HepG2 (cell line): ENCODE measurements around the gene SNRNP48. TPM values are rescaled to one million over a fixed set of nuclear protein-coding genes. Genes with fewer than 3 reads are reported as not detected.

Experiments
- HDAC2 ChIP-seq: sonication (generic); formaldehyde crosslinking; IDR thresholded peaks from 2 replicates; pipeline ENCODE4 v1.4.0; 2020; ENCODE audit warnings: missing genetic modification reagents
- JARID2 ChIP-seq: sonication (generic); formaldehyde crosslinking; IDR thresholded peaks from 2 replicates; pipeline ENCODE4 v1.8.1; 2023; ENCODE audit warnings: missing genetic modification reagents, inconsistent platforms; ENCODE audit not compliant: insufficient replicate concordance
- KLF13 ChIP-seq: sonication (generic); formaldehyde crosslinking; IDR thresholded peaks from 2 replicates; pipeline ENCODE4 v1.4.0; 2020; ENCODE audit warnings: mild to moderate bottlenecking, missing genetic modification reagents
- NCOA2 ChIP-seq: sonication (generic); formaldehyde crosslinking; IDR thresholded peaks from 2 replicates; pipeline ENCODE4 v1.8.0; 2022; ENCODE audit warnings: inconsistent platforms
- NFKB2 ChIP-seq: sonication (generic); formaldehyde crosslinking; IDR thresholded peaks from 2 replicates; pipeline ENCODE4 v1.4.0; 2020; ENCODE audit warnings: missing genetic modification reagents, borderline replicate concordance
- POLR2A ChIP-seq, 2 experiments: IDR thresholded peaks; 2 replicates each; pipeline ENCODE4 v1.6.1; 2011; ENCODE audit warnings: low read depth in 2 of 2, low read length in 2 of 2, mild to moderate bottlenecking in 1 of 2, moderate library complexity in 1 of 2; ENCODE audit not compliant: insufficient read depth in 1 of 2
- ZBTB1 ChIP-seq: sonication (generic); formaldehyde crosslinking; IDR thresholded peaks from 2 replicates; pipeline ENCODE4 v1.4.0; 2020; ENCODE audit warnings: missing genetic modification reagents, borderline replicate concordance
- ZBTB7A ChIP-seq: sonication (generic); formaldehyde crosslinking; IDR thresholded peaks from 2 replicates; pipeline ENCODE4 v1.8.0; 2022; ENCODE audit warnings: mild to moderate bottlenecking, missing genetic modification reagents
- ZNF326 ChIP-seq: sonication (generic); formaldehyde crosslinking; IDR thresholded peaks from 2 replicates; pipeline ENCODE4 v1.4.0; 2020; ENCODE audit warnings: missing genetic modification reagents, borderline replicate concordance
- ZNF34 ChIP-seq: sonication (generic); formaldehyde crosslinking; IDR thresholded peaks from 2 replicates; pipeline ENCODE4 v1.4.0; 2020; ENCODE audit warnings: mild to moderate bottlenecking, missing genetic modification reagents, borderline replicate concordance
- ZNF383 ChIP-seq: sonication (generic); formaldehyde crosslinking; IDR thresholded peaks from 2 replicates; pipeline ENCODE4 v1.4.0; 2020; ENCODE audit warnings: missing genetic modification reagents, mild to moderate bottlenecking, borderline replicate concordance
- ZNF678 ChIP-seq: sonication (generic); formaldehyde crosslinking; IDR thresholded peaks from 2 replicates; pipeline ENCODE4 v1.4.0; 2020; ENCODE audit warnings: mild to moderate bottlenecking, missing genetic modification reagents
- ZSCAN31 ChIP-seq: sonication (generic); formaldehyde crosslinking; IDR thresholded peaks from 2 replicates; pipeline ENCODE4 v1.5.0; 2020; ENCODE audit warnings: low read depth, mild to moderate bottlenecking, missing genetic modification reagents
- polyA plus RNA-seq, 8 experiments: library from polyadenylated mRNA; depleted of rRNA in 3 of 8; stranded (reverse) in 7 of 8; unstranded in 1 of 8; fragments of >200 nt; fragmentation: Illumina TruSeq in 4 of 8; extraction: Trizol in 4 of 8; gene quantifications; 2 replicates each; pipeline versions ENCODE4 v1.2.1 to v1.2.3, GENCODE V29; 2011 to 2016; ENCODE audit warnings: low read depth in 4 of 8, missing spikeins in 1 of 8, mixed read lengths in 1 of 8; ENCODE audit not compliant: insufficient read depth in 1 of 8
- total RNA-seq, 5 experiments: library from RNA; depleted of rRNA; stranded (reverse); fragments of >200 nt; fragmentation: Illumina TruSeq; extraction: Trizol; gene quantifications; 2 replicates each; pipeline ENCODE4 v1.2.3, GENCODE V29; 2016; ENCODE audit warnings: low read depth in 1 of 5
- TF ChIP-seq, protein P1 (sequence below): sonication (generic); formaldehyde crosslinking; IDR thresholded peaks from 2 replicates; pipeline ENCODE4 v1.4.0; 2020; ENCODE audit warnings: mild to moderate bottlenecking, missing genetic modification reagents
- TF ChIP-seq, protein P2 (sequence below): sonication (generic); formaldehyde crosslinking; IDR thresholded peaks from 2 replicates; pipeline ENCODE4 v1.5.1; 2020; ENCODE audit warnings: missing genetic modification reagents, mild to moderate bottlenecking, borderline replicate concordance
- TF ChIP-seq, protein P3 (sequence below): sonication (generic); formaldehyde crosslinking; IDR thresholded peaks from 2 replicates; pipeline ENCODE4 v1.4.0; 2020; ENCODE audit warnings: missing genetic modification reagents
- TF ChIP-seq, protein P4 (sequence below), 2 experiments: sonication (generic) in 1 of 2; formaldehyde crosslinking in 1 of 2; IDR thresholded peaks; 2 replicates each; pipeline versions ENCODE4 v1.5.1 to v1.6.1; 2011 to 2020; ENCODE audit warnings: borderline replicate concordance in 1 of 2, low read depth in 1 of 2, low read length in 1 of 2, mild to moderate bottlenecking in 1 of 2, missing genetic modification reagents in 1 of 2, moderate library complexity in 1 of 2
- TF ChIP-seq, protein P5 (sequence below): IDR thresholded peaks from 2 replicates; pipeline ENCODE4 v1.6.1; 2016; ENCODE audit warnings: low read depth, control low read depth
- TF ChIP-seq, protein P6 (sequence below): sonication (generic); formaldehyde crosslinking; IDR thresholded peaks from 2 replicates; pipeline ENCODE4 v1.5.0; 2020; ENCODE audit warnings: missing genetic modification reagents

SNRNP48 gene
- total and polyA plus RNA-seq, 2 of the 13 experiments (the other 11 are each of a cell fraction or from before 2014, with no cell fraction given), result 17.5 to 47.5 TPM

DNA sequence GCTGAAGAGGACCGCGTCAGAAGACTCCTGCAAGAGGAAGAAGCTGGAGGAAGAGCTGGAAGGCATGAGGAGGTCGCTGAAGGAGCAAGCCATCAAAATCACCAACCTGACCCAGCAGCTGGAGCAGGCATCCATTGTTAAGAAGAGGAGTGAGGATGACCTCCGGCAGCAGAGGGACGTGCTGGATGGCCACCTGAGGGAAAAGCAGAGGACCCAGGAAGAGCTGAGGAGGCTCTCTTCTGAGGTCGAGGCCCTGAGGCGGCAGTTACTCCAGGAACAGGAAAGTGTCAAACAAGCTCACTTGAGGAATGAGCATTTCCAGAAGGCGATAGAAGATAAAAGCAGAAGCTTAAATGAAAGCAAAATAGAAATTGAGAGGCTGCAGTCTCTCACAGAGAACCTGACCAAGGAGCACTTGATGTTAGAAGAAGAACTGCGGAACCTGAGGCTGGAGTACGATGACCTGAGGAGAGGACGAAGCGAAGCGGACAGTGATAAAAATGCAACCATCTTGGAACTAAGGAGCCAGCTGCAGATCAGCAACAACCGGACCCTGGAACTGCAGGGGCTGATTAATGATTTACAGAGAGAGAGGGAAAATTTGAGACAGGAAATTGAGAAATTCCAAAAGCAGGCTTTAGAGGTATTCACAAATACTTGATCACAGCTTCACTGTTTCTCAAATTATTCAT lies 8.9 kb upstream of the SNRNP48 start (continued):
- TF ChIP-seq ZNF34 (CRISPR knock-in tag), result no peak
- TF ChIP-seq ZSCAN31 (CRISPR knock-in tag), result no peak
- TF ChIP-seq, protein P1, sequence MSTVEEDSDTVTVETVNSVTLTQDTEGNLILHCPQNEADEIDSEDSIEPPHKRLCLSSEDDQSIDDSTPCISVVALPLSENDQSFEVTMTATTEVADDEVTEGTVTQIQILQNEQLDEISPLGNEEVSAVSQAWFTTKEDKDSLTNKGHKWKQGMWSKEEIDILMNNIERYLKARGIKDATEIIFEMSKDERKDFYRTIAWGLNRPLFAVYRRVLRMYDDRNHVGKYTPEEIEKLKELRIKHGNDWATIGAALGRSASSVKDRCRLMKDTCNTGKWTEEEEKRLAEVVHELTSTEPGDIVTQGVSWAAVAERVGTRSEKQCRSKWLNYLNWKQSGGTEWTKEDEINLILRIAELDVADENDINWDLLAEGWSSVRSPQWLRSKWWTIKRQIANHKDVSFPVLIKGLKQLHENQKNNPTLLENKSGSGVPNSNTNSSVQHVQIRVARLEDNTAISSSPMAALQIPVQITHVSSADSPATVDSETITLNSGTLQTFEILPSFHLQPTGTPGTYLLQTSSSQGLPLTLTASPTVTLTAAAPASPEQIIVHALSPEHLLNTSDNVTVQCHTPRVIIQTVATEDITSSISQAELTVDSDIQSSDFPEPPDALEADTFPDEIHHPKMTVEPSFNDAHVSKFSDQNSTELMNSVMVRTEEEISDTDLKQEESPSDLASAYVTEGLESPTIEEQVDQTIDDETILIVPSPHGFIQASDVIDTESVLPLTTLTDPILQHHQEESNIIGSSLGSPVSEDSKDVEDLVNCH, result no peak
- TF ChIP-seq ZBTB1 (CRISPR knock-in tag), result no peak
- TF ChIP-seq, protein P2, sequence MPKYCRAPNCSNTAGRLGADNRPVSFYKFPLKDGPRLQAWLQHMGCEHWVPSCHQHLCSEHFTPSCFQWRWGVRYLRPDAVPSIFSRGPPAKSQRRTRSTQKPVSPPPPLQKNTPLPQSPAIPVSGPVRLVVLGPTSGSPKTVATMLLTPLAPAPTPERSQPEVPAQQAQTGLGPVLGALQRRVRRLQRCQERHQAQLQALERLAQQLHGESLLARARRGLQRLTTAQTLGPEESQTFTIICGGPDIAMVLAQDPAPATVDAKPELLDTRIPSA, result no peak
- TF ChIP-seq ZNF678, result no peak
- peak; percentile 37; the same call in 1 of the 2 replicates for TF ChIP-seq NFKB2 (CRISPR knock-in tag)
- TF ChIP-seq POLR2A (IDR thresholded peaks at IDR 0.05; ENCODE audit: insufficient read depth in 1 of 2, low read depth in 2 of 2, low read length in 2 of 2), result peak in 1 of 2 experiments; percentile 41; a peak in 1 of 4 replicates
- no peak for TF ChIP-seq NCOA2 (CRISPR knock-in tag)
- TF ChIP-seq, protein P3, sequence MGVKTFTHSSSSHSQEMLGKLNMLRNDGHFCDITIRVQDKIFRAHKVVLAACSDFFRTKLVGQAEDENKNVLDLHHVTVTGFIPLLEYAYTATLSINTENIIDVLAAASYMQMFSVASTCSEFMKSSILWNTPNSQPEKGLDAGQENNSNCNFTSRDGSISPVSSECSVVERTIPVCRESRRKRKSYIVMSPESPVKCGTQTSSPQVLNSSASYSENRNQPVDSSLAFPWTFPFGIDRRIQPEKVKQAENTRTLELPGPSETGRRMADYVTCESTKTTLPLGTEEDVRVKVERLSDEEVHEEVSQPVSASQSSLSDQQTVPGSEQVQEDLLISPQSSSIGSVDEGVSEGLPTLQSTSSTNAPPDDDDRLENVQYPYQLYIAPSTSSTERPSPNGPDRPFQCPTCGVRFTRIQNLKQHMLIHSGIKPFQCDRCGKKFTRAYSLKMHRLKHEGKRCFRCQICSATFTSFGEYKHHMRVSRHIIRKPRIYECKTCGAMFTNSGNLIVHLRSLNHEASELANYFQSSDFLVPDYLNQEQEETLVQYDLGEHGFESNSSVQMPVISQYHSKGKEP (CRISPR knock-in tag), result no peak
- 0 out of 2 replicates have a peak, but pooled peaks have one; percentile 28 for TF ChIP-seq HDAC2 (CRISPR knock-in tag)
- TF ChIP-seq ZBTB7A, result no peak
- no peak for TF ChIP-seq JARID2 (CRISPR knock-in tag)
- TF ChIP-seq, protein P4, sequence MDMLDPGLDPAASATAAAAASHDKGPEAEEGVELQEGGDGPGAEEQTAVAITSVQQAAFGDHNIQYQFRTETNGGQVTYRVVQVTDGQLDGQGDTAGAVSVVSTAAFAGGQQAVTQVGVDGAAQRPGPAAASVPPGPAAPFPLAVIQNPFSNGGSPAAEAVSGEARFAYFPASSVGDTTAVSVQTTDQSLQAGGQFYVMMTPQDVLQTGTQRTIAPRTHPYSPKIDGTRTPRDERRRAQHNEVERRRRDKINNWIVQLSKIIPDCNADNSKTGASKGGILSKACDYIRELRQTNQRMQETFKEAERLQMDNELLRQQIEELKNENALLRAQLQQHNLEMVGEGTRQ (IDR thresholded peaks at IDR 0.05; ENCODE audit: low read depth, low read length), result no peak
- TF ChIP-seq, protein P4 (CRISPR knock-in tag; IDR thresholded peaks at IDR 0.05; ENCODE audit: borderline replicate concordance), result no peak
- TF ChIP-seq KLF13 (CRISPR knock-in tag), result no peak
- TF ChIP-seq, protein P5, sequence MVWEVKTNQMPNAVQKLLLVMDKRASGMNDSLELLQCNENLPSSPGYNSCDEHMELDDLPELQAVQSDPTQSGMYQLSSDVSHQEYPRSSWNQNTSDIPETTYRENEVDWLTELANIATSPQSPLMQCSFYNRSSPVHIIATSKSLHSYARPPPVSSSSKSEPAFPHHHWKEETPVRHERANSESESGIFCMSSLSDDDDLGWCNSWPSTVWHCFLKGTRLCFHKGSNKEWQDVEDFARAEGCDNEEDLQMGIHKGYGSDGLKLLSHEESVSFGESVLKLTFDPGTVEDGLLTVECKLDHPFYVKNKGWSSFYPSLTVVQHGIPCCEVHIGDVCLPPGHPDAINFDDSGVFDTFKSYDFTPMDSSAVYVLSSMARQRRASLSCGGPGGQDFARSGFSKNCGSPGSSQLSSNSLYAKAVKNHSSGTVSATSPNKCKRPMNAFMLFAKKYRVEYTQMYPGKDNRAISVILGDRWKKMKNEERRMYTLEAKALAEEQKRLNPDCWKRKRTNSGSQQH (CRISPR knock-in tag), result no peak
- TF ChIP-seq, protein P6, sequence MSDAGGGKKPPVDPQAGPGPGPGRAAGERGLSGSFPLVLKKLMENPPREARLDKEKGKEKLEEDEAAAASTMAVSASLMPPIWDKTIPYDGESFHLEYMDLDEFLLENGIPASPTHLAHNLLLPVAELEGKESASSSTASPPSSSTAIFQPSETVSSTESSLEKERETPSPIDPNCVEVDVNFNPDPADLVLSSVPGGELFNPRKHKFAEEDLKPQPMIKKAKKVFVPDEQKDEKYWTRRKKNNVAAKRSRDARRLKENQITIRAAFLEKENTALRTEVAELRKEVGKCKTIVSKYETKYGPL, result no peak
- TF ChIP-seq ZNF383 (CRISPR knock-in tag), result no peak
- no peak for TF ChIP-seq ZNF326 (CRISPR knock-in tag)
